Liver (tissue), 9 donors: Measurements from ENCODE around the gene ALPI. TPM values are rescaled to one million over a fixed set of nuclear protein-coding genes. Genes with fewer than 3 reads are reported as not detected.

Experiments
- DNase-seq: peaks from one replicate; pipeline ENCODE4 v3.0.0-alpha.2; 2017; ENCODE audit warnings: low spot score
- H3K27ac ChIP-seq, 2 donors: one replicate each; pipeline ENCODE4 v1.7.0; 2013; ENCODE audit warnings: inconsistent platforms in 2 of 2, low read length in 2 of 2, control low read depth in 1 of 2, low read depth in 1 of 2, mild to moderate bottlenecking in 1 of 2
- H3K27me3 ChIP-seq, 4 donors: one replicate each; pipeline versions ENCODE4 v1.6.1 to v1.7.0; 2013; ENCODE audit warnings: low read length in 3 of 4, inconsistent platforms in 1 of 4, mild to moderate bottlenecking in 1 of 4, moderate library complexity in 1 of 4; ENCODE audit not compliant: control insufficient read depth in 4 of 4, insufficient read depth in 4 of 4
- H3K36me3 ChIP-seq, 4 donors: one replicate each; pipeline versions ENCODE4 v1.6.1 to v1.7.0; 2013; ENCODE audit warnings: low read length in 3 of 4, mild to moderate bottlenecking in 3 of 4, low read depth in 1 of 4, moderate library complexity in 1 of 4; ENCODE audit not compliant: control insufficient read depth in 4 of 4, insufficient read depth in 3 of 4
- H3K4me1 ChIP-seq, 4 donors: one replicate each; pipeline versions ENCODE4 v1.6.1 to v1.7.0; 2013; ENCODE audit warnings: low read length in 3 of 4, mild to moderate bottlenecking in 3 of 4, moderate library complexity in 1 of 4; ENCODE audit not compliant: control insufficient read depth in 4 of 4, insufficient read depth in 4 of 4
- H3K4me3 ChIP-seq, 3 donors: one replicate each; pipeline versions ENCODE4 v1.6.1 to v1.7.0; 2013; ENCODE audit warnings: low read length in 3 of 3, control low read depth in 1 of 3, low read depth in 1 of 3, mild to moderate bottlenecking in 1 of 3
- H3K9ac ChIP-seq, 2 donors: one replicate each; pipeline ENCODE4 v1.7.0; 2013; ENCODE audit warnings: low read length in 2 of 2, mild to moderate bottlenecking in 2 of 2, moderate library complexity in 2 of 2, control low read depth in 1 of 2, low read depth in 1 of 2
- H3K9me3 ChIP-seq, 4 donors: one replicate each; pipeline versions ENCODE4 v1.6.1 to v1.7.0; 2013; ENCODE audit warnings: low read length in 3 of 4; ENCODE audit not compliant: control insufficient read depth in 4 of 4
- EGR1 ChIP-seq, 2 donors: IDR thresholded peaks; 2 replicates each; pipeline ENCODE4 v1.6.1; 2016 to 2018; ENCODE audit warnings: antibody characterized with exemption in 2 of 2, low read depth in 2 of 2
- FOXA1 ChIP-seq: IDR thresholded peaks from 2 replicates; pipeline ENCODE4 v1.6.1; 2016; ENCODE audit warnings: antibody characterized with exemption
- FOXA2 ChIP-seq: IDR thresholded peaks from 2 replicates; pipeline ENCODE4 v1.6.1; 2016; ENCODE audit warnings: antibody characterized with exemption
- GABPA ChIP-seq, 2 donors: IDR thresholded peaks in 1 of 2; conservative IDR thresholded peaks in 1 of 2; 2 replicates each; pipeline ENCODE4 v1.6.1; 2016; ENCODE audit warnings: antibody characterized with exemption in 2 of 2, mild to moderate bottlenecking in 1 of 2, moderate library complexity in 1 of 2
- HNF4A ChIP-seq, 2 donors: conservative IDR thresholded peaks; 2 replicates each; pipeline ENCODE4 v1.6.1; 2016; ENCODE audit warnings: antibody characterized with exemption in 2 of 2, mild to moderate bottlenecking in 2 of 2
- HNF4G ChIP-seq: IDR thresholded peaks from 2 replicates; pipeline ENCODE4 v1.6.1; 2016; ENCODE audit warnings: antibody characterized with exemption
- JUND ChIP-seq, 2 donors: IDR thresholded peaks; 2 replicates each; pipeline ENCODE4 v1.6.1; 2016; ENCODE audit warnings: antibody characterized with exemption in 2 of 2
- NR2F2 ChIP-seq: IDR thresholded peaks from 2 replicates; pipeline ENCODE4 v1.6.1; 2016; ENCODE audit warnings: antibody characterized with exemption
- RAD21 ChIP-seq, 2 donors: IDR thresholded peaks; 2 replicates each; pipeline ENCODE4 v1.6.1; 2016; ENCODE audit warnings: antibody characterized with exemption in 2 of 2, mild to moderate bottlenecking in 2 of 2
- RXRA ChIP-seq, 2 donors: IDR thresholded peaks; 2 replicates each; pipeline ENCODE4 v1.6.1; 2017 to 2018; ENCODE audit warnings: antibody characterized with exemption in 2 of 2, mild to moderate bottlenecking in 1 of 2
- SP1 ChIP-seq: IDR thresholded peaks from 2 replicates; pipeline ENCODE4 v1.6.1; 2018; ENCODE audit warnings: antibody characterized with exemption, mild to moderate bottlenecking
- TAF1 ChIP-seq: conservative IDR thresholded peaks from 2 replicates; pipeline ENCODE4 v1.6.1; 2016; ENCODE audit warnings: antibody characterized with exemption, mild to moderate bottlenecking
- YY1 ChIP-seq: IDR thresholded peaks from 2 replicates; pipeline ENCODE4 v1.6.1; 2016; ENCODE audit warnings: antibody characterized with exemption, mild to moderate bottlenecking
- WGBS: extraction: QIAGEN DNeasy Blood & Tissue Kit; methylation state at CpG from one replicate; pipeline ENCODE4 v1.1.7; 2013; 5-methylcytosine and 5-hydroxymethylcytosine counted together
- polyA plus RNA-seq, 2 donors: library from polyadenylated mRNA; stranded (reverse) in 1 of 2; unstranded in 1 of 2; fragments of 200-250 nt in 1 of 2; fragments of >200 nt in 1 of 2; fragmentation: Nextera tagmentation in 1 of 2; extraction: Ambion mirVana in 1 of 2; gene quantifications; one replicate each; pipeline versions ENCODE4 v1.2.1 to v1.2.3, GENCODE V29; 2013 to 2015
- total RNA-seq, 2 donors: library from RNA; depleted of rRNA; stranded (reverse); fragments of >200 nt; gene quantifications; one replicate each; pipeline ENCODE4 v1.2.3, GENCODE V29; 2014
- TF ChIP-seq, protein P1 (sequence below): IDR thresholded peaks from 2 replicates; pipeline ENCODE4 v1.6.1; 2016; ENCODE audit warnings: antibody characterized with exemption, mild to moderate bottlenecking
- TF ChIP-seq, protein P2 (sequence below): IDR thresholded peaks from 2 replicates; pipeline ENCODE4 v1.6.1; 2016; ENCODE audit warnings: antibody characterized with exemption
- TF ChIP-seq, protein P3 (sequence below): IDR thresholded peaks from 2 replicates; pipeline ENCODE4 v1.6.1; 2016; ENCODE audit warnings: antibody characterized with exemption
- TF ChIP-seq, protein P4 (sequence below): fragments of 150-350 bp; IDR thresholded peaks from 2 replicates; pipeline ENCODE4 v1.5.1; 2017; ENCODE audit warnings: improper control_type of control experiment, low read depth, low read length; ENCODE audit not compliant: missing input control
- donor health status: healthy.
- donor health status: healthy.
- donor health status: healthy.
- donor health status: healthy.
- donor health status: healthy.

The ALPI gene
- total and polyA plus RNA-seq, 4 donors = 0.02 TPM; not detected in 3

DNA sequence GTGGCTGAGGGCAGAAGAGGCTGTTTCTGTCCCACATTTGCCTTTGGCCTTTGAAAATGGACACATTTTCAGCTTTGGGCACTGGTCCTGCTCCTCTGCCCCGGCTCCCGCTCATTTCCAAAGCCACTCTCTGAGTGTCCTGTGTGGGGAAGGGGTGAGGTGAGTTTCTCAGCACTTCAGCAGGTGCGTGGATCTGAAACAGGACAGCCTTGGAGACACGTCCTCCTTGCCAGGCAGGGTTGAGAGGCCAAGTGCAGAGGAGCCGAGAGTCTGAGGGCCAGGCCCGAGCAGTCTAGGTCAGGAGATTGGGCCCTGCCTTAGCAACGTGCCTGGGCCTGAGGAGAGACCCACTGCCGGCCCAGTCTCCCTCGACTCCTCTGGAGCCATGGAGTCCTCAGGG lies 21.9 kb upstream of the ALPI start:
- no peaks in the 10 kb centered on the region for H3K36me3 ChIP-seq
- 87% methylated on average over 9 of the region's 9 CpGs for WGBS
- DNase-seq = no peak

DNA sequence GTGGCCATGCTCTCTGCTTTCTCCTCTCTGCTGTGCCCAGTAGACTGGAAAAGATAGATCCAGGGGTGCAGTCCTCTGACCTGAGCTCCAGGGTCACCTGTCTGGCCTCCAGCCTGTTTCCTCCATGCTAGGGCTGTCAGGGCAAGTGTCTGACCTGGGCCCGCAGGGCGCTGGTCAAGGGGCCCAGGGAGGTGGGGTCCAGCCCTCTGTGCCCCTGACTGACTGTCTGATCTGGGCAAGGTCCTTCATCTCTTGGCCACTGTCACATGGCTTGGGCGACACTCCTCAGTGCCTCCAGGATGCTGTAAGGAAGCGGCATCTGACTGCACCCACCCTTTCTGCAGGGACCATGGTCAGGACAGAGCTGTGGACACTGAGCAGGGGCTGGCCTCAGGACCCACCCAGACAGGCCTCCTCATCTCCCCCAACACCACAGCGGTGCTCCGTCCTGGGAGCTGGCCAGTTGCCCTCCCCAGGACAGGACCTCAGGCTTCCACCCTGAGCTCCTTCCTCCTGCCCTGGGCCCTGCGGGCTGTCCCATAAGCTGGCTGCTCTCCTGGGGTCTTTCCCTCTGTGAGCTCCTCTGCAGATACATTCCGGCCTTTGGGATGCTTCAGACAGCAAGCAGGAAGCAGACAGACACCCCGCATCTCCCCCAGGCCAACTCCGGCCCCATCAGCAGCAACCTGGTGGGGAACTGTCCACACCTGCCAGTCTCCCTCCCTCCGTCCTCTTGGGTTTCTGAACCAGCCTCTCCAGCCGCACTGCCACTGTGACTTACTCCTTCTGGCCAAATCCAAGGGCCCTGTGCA lies 21.2 kb upstream of the ALPI start:
- Histone ChIP-seq H3K9me3 (no peaks in the 10 kb centered on the region), H3K27ac (no peak overlapping the region), H3K36me3 (no peaks in the 10 kb centered on the region), H3K27me3 (peaks cover 0 to 2% (median 0%) of the 10 kb centered on the region in 4 donors), H3K4me3 (no peak overlapping the region), H3K9ac (no peak overlapping the region), H3K4me1 (no peaks in the 10 kb centered on the region)
- DNase-seq = no peak
- 93% methylated on average over 12 of the region's 12 CpGs for WGBS
- TF ChIP-seq FOXA2 (no peak), JUND (IDR thresholded peaks at IDR 0.05) (no peak), EGR1 (IDR thresholded peaks at IDR 0.05; ENCODE audit: low read depth in 2 of 2) (no peak), RXRA (IDR thresholded peaks at IDR 0.05) (no peak), GABPA (IDR thresholded peaks at IDR 0.05 in 1 of 2, conservative IDR thresholded peaks at IDR 0.05 in 1 of 2) (no peak), YY1 (no peak), SP1 (no peak), RAD21 (IDR thresholded peaks at IDR 0.05) (no peak), HNF4G (no peak), TAF1 (no peak), HNF4A (conservative IDR thresholded peaks at IDR 0.05) (no peak), FOXA1 (no peak), NR2F2 (no peak)
- TF ChIP-seq, protein P1, sequence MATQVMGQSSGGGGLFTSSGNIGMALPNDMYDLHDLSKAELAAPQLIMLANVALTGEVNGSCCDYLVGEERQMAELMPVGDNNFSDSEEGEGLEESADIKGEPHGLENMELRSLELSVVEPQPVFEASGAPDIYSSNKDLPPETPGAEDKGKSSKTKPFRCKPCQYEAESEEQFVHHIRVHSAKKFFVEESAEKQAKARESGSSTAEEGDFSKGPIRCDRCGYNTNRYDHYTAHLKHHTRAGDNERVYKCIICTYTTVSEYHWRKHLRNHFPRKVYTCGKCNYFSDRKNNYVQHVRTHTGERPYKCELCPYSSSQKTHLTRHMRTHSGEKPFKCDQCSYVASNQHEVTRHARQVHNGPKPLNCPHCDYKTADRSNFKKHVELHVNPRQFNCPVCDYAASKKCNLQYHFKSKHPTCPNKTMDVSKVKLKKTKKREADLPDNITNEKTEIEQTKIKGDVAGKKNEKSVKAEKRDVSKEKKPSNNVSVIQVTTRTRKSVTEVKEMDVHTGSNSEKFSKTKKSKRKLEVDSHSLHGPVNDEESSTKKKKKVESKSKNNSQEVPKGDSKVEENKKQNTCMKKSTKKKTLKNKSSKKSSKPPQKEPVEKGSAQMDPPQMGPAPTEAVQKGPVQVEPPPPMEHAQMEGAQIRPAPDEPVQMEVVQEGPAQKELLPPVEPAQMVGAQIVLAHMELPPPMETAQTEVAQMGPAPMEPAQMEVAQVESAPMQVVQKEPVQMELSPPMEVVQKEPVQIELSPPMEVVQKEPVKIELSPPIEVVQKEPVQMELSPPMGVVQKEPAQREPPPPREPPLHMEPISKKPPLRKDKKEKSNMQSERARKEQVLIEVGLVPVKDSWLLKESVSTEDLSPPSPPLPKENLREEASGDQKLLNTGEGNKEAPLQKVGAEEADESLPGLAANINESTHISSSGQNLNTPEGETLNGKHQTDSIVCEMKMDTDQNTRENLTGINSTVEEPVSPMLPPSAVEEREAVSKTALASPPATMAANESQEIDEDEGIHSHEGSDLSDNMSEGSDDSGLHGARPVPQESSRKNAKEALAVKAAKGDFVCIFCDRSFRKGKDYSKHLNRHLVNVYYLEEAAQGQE = no peak
- TF ChIP-seq, protein P2, sequence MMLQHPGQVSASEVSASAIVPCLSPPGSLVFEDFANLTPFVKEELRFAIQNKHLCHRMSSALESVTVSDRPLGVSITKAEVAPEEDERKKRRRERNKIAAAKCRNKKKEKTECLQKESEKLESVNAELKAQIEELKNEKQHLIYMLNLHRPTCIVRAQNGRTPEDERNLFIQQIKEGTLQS = no peak

More for the DNA sequence above, 21.9 kb upstream of the ALPI start:
- peaks cover 0 to 2% (median 0%) of the 10 kb centered on the region in 4 donors for H3K27me3 ChIP-seq
- TF ChIP-seq TAF1 (no peak), RXRA (IDR thresholded peaks at IDR 0.05) (no peak), GABPA (IDR thresholded peaks at IDR 0.05 in 1 of 2, conservative IDR thresholded peaks at IDR 0.05 in 1 of 2) (no peak), HNF4A (conservative IDR thresholded peaks at IDR 0.05) (no peak), EGR1 (IDR thresholded peaks at IDR 0.05; ENCODE audit: low read depth in 2 of 2) (no peak), YY1 (no peak), NR2F2 (no peak), FOXA2 (no peak), HNF4G (no peak), RAD21 (IDR thresholded peaks at IDR 0.05) (no peak), JUND (IDR thresholded peaks at IDR 0.05) (no peak)
- TF ChIP-seq, protein P3, sequence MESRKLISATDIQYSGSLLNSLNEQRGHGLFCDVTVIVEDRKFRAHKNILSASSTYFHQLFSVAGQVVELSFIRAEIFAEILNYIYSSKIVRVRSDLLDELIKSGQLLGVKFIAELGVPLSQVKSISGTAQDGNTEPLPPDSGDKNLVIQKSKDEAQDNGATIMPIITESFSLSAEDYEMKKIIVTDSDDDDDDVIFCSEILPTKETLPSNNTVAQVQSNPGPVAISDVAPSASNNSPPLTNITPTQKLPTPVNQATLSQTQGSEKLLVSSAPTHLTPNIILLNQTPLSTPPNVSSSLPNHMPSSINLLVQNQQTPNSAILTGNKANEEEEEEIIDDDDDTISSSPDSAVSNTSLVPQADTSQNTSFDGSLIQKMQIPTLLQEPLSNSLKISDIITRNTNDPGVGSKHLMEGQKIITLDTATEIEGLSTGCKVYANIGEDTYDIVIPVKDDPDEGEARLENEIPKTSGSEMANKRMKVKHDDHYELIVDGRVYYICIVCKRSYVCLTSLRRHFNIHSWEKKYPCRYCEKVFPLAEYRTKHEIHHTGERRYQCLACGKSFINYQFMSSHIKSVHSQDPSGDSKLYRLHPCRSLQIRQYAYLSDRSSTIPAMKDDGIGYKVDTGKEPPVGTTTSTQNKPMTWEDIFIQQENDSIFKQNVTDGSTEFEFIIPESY = no peak
- TF ChIP-seq, protein P4, sequence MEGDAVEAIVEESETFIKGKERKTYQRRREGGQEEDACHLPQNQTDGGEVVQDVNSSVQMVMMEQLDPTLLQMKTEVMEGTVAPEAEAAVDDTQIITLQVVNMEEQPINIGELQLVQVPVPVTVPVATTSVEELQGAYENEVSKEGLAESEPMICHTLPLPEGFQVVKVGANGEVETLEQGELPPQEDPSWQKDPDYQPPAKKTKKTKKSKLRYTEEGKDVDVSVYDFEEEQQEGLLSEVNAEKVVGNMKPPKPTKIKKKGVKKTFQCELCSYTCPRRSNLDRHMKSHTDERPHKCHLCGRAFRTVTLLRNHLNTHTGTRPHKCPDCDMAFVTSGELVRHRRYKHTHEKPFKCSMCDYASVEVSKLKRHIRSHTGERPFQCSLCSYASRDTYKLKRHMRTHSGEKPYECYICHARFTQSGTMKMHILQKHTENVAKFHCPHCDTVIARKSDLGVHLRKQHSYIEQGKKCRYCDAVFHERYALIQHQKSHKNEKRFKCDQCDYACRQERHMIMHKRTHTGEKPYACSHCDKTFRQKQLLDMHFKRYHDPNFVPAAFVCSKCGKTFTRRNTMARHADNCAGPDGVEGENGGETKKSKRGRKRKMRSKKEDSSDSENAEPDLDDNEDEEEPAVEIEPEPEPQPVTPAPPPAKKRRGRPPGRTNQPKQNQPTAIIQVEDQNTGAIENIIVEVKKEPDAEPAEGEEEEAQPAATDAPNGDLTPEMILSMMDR = no peak
- TF ChIP-seq, protein P2 = no peak
- no peaks in the 10 kb centered on the region for H3K4me1 ChIP-seq
- H3K27ac ChIP-seq = no peak overlapping the region
- no peak overlapping the region for H3K9ac ChIP-seq
- no peak overlapping the region for H3K4me3 ChIP-seq
- H3K9me3 ChIP-seq = no peaks in the 10 kb centered on the region
